GM19467 (cell line): ENCODE results near the gene STX8.

Source experiments
- ATAC-seq: cut with Tn5 transposase; IDR thresholded peaks from one replicate; pipeline ENCODE4 v1.9.1; 2021; ENCODE audit warnings: mild to moderate bottlenecking, moderate library complexity; ENCODE audit not compliant: unreplicated experiment

The STX8 gene

DNA sequence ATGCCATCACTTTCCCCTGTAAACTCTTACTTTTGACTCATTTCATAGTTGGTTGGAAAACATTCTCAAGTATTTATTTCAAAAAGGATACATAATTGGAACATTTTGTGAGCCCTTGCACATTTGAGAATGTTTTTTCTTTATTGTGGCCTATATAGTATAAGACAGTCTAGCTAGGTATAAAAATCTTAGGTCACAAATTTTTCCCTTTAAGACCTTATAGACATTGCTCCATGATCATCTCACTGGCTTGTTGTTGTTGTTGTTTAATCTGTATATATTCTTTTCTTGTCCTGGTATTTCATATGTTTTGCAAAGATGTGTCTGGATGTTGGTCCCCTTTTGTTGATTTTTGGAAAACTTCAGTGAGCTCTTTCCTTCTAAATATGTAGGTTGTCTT, 360.2 kb downstream of the STX8 start:
- ATAC-seq = no peak

DNA sequence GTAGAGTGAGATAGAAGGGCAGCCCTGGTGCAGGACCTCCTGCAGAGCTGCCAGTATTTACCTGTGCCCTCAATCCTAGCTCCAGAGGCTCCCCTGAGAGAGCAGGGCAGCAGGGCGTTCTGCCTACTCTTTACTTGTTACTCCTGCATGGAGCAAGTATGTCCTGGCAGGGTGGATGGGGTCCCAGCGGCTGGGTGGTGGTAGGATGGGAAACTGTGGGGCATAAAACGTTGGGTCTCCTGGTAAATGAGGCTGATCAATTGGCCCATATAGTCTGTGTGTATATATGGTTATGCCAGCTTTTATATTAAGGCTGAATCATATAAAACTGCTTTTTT, 362.3 kb downstream of the STX8 start:
- ATAC-seq = no peak

DNA sequence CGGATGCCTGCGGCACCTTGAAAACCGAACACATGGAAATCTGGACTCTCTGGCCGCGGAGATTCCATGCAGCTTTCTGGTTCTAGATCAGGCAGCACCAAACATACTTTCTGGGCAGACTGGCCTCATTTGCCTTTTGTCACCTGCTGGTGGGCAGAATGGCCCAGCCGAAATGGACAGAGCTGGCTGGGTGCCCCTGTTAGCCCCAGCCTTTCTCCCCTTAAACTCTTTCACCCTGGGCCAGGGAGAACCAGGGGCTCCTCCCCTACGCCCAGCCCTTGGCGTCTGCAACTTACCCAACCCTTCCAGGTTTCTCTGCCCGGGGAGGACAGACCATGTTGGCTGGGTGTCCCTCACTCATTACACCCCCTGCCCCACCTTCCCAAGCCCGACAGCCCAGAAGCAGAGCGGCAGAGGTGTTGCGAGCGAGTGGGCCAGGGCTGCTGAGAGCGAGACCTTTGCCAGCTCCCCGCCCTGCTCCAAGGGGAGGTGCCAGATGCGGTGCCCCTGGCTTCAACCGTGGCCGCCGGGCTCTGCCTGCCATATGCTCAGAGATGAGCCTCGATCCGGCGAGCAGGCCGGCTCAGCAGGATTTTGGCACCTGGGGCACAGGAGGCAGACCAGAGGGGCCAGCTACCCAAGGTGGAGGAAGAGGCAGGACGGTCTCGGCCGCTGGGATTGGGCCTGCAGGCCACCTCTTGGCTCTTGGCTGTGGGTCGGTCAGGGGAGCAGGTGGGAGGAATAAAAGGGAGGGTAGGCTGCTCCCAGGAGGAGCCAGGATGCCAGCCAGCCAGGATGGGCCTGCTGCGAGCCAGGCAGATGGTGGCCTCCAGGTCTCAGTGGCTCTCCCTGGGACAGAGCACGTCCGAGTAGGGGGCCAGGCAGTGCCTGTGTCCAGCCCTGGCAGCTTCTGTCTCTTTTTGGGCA, 363.0 kb downstream of the STX8 start:
- ATAC-seq = no peak

DNA sequence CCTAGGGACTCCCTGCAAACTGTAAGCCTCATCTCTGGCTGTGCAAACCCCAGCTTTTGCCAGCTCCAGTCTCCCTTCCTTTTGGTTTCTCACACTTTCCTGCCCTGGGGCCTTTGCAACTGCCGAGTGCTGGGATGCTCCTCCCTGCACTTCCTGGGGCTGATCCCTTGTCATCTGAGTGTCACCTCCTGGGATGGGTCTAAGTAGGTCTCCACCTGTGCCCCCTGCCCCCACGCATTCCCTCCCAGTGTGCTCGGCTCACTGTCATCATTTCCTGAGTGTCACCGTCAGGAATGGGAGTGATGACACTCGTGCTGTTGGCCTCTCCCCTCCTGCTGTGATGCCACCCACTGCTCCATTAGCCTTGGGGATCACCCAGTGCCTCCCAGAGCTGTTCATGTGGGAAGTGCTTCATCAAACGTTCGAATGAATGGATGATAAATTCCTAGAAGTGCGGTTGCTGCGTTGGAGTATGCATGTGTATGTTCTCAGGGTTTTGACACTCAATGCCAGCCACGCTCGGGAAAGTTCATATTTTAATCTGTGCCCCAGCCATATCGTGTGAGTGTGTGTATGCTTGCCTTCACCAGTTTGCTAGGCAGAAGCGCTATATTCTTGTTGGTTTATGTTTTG, 364.4 kb downstream of the STX8 start:
- no peak for ATAC-seq

DNA sequence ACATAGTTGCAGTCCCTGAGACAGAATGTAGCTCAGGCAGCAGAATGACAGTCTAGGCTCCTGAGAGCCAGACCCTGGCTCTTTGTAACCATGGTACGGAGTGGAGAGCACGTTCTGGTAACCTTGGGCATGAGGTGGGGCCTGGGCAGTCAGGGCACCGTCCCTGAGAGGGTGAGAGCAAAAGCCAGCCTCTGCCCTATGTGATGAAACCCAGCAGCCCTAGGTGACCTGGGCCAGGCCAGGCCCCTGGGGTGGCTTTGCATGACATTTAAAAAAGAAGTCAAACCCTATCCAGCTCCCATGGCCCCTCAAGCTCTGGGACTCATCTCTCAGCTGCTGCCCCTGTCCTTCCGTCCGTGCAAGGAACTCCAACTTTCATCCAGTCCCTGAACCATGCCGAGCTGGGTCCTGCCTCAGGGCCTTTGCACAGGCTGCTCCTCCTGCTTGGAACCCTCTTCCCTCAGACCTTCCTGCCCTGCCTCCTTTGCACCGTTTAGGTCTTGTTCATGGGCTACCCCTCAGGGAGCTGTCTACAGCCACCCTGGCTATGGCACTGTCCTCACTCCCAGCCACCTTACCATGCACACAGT, 365.7 kb downstream of the STX8 start:
- no peak for ATAC-seq

DNA sequence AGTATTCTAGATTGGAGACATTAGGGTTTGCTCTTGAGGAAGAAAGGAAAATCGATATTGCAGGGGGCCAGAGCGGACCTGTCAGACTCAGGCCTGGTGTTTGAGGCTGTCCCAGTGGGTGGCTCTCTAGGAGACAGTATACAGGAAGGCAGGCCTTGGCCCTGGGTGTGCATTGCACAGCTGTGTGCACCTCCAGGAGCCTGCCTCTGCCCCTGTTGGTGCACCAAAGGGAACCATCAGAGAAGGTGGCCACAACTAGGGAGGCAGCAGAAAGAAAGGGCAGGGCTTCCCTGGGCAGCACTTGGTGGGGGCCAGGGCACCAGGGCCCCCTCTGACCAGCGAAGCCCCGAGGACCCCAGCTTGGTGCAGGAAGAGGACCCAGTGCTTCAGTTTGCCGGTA, 366.3 kb downstream of the STX8 start:
- no peak for ATAC-seq

DNA sequence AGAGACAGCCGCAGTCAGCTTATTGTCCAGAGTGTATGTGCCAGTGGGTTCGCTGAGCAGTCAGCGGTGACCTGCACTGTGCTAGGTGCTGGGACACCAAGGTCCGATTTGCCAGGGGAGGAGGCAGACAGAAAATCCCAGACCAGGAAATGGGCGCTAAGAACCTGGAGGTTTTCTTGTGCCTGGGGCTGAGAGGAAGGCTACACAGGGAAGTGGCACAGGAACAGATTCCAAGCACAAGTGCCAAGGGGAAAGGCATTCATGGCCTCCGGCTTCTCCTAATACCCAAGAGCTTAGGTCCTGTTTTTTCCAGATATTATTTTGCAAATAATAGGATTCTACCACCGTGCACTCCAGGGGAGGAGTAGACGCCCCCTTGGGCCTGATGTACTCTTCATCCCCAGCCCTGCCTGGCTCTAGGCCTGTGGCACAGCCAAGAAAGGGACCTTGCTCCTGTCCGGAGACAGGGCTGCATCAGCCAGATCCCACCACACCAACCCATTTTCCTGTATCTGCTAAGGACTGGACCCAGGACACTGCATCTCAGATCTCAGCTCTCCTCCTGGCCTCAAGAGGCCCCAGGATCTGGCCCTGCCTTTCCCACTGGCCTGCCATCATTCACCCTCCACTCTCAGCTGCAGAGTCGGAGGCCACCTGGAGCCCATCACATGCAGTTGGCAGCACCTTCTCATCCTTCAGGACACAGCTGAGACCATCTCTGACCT, 367.1 kb downstream of the STX8 start:
- no peak for ATAC-seq

DNA sequence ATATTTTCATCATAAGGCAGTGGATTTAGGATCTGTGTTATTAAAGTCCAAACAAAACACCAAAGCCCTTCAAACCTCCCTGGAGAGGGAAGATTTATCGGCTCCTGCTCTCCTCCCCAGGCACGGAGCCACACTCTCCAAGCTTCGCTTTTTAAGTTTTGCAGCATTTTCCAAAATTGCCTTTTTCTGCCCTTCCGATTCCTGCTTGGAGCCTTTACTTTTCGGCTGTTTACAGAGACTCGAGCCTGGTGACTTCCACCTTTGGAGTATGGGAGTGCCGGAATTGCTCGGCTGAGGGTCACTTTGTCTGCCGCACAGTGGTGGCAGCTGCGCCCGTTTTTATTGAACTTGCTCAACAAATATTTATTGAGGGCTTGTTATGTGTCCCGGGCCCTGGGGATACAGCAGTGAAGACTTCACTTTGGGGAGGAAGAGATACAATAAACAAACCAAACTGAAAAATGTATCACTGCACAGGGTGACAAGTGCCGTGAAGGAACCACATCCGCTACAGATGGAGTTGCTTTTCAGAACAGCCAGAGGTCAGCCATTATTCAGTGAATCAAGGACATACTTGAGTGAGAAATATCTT, 368.8 kb downstream of the STX8 start:
- no peak for ATAC-seq

DNA sequence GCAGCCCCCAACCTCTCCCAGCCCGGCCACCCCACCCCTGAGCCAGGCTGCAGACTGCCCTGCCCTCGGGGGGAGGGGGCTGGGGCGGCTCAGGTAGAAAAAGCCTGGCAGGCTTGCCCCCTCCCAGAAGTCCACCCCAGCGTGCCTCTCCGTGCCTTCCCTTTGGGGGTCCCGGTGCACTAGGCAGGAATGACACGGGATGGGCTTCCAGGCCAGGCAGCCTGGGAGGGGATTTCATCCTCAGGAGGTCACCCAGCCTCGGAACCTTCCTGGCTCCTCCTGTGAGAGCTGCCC, 369.3 kb downstream of the STX8 start:
- ATAC-seq = no peak

DNA sequence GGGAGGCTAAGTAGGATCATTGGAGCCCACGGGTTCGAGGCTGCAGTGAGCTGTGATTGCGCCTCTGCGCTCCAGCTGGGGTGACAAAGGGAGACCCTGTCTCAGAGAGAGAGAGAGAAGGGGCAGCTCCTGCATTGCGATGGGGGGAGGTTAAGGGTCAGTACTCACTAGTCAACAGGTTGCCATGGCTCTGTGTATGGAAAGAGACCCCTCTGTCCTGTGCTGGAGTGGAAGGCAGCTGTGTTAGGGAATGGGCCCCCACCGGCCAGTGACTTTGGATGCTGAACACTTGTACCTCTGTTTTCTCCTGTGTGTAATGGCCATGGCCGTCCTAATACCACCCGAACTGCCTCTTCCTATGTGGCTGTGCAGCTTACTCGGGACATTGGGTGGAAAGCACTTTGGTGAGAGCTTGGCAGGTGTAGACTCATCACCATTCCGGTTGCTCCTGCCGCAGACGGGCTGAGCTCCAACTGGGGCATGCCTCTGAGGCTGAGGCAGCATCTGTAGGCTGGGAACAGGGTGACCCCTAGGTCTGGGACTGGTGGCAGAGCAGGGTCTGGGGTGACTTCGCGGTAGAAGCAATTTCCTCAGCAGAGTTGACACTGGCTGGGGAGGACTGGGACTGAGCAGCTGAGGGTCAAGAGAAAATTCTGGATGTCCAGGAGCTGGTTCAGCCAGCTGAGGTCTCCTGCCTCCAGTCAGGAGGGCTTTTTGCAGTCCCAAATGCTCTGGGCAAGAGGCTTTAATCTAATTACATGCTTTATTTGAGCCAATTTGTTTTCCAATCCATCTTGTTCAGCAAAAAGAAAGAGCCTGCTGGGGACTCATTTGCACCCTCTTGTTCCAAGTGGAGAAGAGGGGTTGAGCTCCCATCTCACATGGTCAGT, 369.9 kb downstream of the STX8 start:
- no peak for ATAC-seq

DNA sequence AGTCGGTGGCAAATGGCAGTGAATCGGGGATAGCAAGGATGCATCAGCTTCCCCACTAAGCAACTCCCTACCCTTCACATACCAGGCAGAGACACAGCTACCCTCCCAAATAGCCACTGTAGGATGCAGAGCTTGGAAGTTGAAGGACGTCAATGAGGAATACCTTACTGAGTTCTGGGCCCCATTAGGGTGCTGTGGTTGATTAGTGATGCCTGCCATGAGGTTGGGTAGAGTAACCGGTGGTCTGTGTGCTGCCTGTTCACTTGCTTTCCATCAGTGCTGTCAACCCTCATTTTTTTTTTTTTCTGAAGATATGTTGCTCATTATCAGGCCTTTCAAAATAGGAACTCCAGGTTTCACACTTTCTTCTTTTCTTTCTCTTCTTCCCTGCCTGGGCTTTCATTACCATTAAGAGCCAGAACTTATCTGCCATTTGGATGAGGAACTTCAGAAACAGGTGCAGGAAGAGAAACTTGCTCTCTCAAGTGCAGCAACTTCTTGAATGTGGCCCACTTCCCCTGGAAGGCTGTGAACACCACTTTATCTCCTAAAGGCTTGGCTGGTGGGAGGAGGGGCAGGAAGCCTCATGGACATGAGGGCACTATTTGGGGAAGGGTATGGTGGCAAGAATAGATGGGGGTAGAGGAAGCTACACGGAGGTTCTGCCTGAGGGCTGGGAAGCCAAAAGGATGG, 370.8 kb downstream of the STX8 start:
- no peak for ATAC-seq

DNA sequence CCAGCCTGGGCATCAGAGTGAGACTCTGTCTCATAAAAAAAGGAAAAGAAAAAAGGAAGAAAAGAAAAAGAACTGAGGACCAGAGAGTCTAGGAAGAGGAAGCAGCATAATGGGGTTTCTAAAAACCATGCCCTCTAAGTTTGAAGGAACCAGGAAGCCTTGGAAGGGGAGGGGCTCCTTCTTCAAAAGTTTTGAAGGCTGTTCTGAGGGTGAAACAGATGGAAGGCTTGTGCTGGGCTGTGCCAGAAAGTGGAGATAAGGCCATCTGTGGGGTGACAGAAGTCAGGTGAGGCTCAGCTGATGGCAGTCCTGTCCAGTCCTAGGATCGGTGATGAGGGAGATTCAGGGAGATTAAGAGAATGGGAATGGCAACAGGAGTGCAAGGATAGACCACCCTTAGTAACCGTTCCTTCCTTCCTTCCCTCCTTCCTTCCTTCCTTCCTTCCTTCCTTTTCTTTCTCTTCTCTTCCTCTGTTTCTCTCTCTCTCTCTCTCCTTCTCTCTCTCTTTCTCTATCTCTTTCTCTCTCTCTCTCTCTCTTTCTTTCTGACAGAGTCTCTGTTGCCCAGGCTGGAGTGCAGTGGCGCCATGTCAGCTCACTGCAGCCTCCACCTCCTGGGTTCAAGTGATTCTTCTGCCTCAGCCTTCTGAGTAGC, 371.7 kb downstream of the STX8 start:
- ATAC-seq = no peak

DNA sequence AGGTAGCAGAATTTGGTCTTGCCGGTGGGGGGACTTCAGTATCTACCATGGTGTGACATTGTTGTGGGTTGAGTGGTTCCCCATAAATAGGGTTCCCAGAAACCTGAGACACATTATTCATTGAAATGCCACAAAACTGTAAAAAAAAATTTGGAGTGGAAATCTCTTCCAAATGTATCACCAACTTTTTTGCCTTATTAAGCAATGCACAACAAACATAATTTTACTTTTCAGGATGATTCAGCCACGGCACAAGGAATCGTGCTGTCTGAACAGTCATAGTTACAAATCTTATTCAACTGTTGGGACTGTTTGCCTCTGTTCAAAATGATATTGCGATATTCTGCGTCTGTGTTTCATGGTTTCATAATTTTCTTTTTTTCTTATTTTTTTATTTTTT, 373.1 kb downstream of the STX8 start:
- ATAC-seq = no peak

DNA sequence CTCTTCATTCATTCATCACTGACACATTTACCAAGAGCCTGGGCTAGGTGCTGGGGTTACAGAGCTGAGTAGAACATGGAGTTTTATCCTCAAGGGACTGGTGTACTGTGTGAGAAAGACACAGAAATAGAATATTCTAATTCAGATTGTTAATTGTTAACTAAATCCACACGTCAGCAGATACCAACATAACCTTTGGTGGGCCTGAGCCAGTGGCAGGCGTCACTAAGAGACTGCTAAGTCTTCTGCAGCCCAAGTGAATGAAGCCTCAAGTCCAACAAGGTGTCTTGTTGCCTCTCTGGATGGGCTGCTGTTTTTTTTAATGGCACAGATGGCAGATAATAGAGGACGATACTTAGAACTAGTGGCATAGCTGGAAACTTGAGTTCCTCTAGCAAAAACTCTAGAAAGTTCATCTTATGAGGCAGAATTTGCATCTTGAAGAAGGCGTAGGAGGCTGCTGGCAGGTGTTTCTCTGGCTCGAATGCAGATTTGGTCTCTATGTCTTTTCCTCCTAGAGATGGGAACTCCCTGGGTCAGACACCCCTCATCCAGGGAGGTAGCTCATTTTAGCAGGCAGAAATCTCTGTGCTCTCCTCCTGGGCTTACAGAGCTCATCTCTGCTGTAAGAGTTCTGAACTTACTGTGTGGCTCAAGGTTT, 374.8 kb downstream of the STX8 start:
- peak; percentile 84 for ATAC-seq
